GM18867 (cell line): ENCODE measurements around the gene CDR2L.
"Not testable (repeated sequence)": the region's sequence is repeated elsewhere in the genome, so short reads cannot be mapped to it uniquely, and the experiment has no call there.

Experiments used
- ATAC-seq: cut with Tn5 transposase; IDR thresholded peaks from one replicate; pipeline ENCODE4 v1.9.1; 2021; ENCODE audit warnings: mild to moderate bottlenecking, moderate library complexity; ENCODE audit not compliant: unreplicated experiment

Gene CDR2L

GRCh38 chr17:74957935-74958740, 29.3 kb upstream of the CDR2L start:
- no peak for ATAC-seq

GRCh38 chr17:74959826-74960515, 27.5 kb upstream of the CDR2L start:
- ATAC-seq, result no peak

DNA sequence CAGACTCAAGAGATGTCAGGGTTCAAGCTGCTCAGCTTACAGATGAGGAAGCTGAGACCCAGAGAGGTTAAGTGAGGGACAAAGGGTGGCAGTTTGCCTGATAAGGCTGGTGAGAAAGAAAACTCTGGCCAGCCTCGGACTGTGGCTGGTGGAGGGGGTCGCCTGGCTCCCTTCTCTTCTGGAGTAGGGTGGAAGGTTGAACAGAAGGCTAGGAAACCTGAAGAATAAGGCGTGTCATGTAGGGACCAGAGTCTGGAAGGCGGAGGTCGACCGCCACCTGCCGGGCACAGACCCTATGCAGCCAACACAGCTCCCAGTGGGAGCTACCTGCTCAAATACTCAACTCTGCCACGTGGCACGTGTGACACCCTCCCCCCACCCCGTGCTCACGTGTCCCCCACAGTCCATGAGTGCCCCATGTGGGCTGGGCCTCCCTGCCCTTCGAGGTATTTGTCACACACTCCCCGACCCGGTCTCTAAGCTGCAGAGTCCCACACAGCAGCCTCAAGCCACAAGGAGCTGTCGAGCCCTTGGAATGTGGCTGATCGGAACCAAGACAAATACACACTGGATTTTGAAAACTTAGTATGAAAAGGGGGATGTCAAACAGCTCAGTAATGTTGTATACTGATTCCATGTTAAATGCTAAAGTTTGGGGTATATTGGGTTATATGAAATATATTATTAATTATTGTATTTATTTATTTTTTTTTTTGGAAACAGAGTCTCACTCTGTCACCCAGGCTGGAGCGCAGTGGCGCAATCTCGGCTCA, 26.7 kb upstream of the CDR2L start:
- no peak for ATAC-seq

DNA sequence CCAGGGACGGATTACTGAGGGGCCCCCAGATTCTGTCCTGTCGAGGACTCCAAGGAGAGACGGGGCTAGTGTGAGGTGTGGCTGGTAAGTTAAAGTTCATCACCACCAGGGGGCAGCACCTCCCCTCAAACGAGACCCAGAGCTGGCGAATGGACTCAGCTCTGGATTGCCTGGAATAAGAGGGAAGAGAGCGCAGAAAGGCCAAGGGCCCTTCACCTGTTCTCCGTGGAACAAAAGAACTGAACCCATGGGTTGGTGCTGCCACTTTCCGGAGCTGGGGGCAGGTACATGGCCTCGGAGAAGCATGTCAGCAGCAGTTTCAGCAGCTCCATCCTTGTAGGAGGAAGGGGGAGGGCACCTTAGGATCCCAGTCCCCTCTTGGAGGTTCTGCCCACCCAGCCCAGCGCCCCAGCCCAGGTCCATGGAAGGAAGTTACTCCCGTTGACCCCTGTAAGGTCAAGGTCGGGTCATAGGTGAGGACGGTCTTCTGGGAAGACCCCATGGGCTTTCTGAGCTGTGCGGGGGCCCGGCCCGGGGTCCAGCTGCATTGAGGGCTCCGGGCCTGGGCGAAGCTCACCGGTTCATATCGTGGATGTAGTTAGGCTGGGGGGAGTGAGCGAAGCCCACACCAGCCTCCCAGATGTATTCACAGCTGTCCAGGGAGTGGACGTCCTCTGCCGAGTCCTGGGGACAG, 25.6 kb upstream of the CDR2L start:
- ATAC-seq, result no peak

- no peak for ATAC-seq
Measured at GRCh38 chr17:74962622-74963394, 24.6 kb upstream of the CDR2L start.

GRCh38 chr17:74963656-74964055, 23.8 kb upstream of the CDR2L start:
- ATAC-seq, result no peak

DNA sequence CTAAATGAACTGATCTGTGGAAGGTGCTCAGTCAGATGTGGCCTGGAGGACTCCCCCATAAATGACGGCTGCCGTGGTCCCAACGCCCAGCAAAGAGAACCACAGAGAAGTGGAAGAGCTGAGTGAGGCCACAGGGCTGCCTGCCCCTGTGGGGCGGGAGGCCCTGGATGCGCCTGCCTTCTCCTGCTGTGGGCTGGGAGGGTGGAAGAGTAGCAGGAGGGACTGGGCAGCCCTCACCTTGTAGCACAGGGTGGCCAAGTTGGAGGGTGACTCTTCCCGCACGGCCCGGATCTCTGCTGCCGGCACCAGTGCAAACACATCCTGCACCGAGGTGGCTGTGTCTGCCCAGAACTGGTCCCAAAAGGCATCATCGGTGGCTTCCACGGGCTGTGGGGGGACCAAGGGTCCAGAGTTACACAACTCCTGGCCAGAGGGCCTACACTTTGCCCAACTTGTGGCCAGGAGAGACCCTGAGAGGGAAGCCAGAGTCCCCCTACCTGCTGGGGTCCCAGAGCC, 23.1 kb upstream of the CDR2L start:
- no peak for ATAC-seq

DNA sequence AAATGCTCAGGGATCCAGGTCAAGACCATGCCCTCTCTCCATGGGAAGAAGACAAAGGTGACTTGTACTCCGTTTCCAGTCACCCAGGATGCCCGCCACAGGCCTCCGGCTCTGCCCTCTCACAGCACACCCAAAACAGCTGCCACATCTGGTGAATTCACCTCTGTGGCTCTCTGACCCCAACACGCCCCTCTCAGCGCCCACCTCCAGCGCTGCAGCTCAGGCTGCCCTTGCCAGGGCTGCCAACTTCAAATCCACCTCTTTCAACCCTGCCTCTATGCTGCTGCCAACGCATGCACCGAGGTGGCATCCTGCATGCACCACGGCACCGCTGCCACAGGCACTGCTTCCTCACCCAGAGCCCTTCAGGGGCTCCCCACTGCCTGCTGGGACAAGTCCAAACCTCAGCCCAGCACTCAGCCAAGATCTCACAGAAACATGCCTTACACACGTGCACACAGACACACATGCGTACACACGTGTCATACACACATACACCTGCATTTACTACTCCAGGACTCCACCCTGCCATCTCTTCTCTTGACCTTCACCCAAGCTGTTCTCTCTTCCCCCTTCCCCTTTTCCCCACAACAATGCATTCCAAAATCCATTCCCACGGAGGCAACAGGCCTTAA, 22.3 kb upstream of the CDR2L start:
- ATAC-seq, result no peak

DNA sequence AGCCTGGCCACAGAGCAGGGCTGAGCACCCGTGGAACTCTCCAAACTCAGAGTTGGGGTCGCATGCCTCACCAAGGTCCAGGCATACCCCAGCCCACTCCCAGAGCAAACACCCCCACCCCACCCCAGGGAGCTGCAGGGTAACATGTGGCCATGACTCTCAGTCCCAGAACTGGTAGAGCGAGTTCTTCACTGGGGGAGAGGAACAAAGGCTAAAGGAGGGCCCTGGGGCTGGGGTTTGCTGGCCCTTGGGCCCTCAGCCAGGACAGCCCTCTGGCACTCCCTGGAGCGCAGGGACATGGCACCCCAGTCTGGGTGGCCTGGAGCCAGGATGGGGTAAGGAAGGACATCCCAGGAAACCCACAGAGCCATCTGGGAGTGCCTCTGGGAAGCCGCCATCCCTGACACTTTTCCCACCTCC, 19.1 kb upstream of the CDR2L start:
- no peak for ATAC-seq

GRCh38 chr17:74969501-74969900, 17.9 kb upstream of the CDR2L start:
- not testable (repeated sequence) for ATAC-seq

DNA sequence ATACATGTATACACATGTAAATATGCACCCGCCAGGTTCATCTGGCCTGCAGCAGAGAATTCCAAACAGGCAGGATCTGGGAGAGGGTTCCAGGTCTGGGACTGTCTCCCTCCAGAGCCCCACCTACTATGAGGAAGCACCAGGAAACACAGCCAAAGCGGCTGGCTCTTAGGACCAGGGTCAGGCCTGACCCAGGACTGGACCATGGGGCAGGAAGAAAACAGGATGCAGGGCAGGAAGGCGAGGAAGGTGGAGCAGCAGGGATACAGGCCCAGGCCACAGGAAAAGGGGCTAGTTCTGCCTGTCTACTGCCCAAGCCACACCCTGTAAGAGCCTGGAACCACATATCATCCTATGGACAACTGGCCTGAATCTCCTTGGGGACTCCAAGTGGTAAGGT, 17.0 kb upstream of the CDR2L start:
- no peak for ATAC-seq

GRCh38 chr17:74971069-74971841, 16.2 kb upstream of the CDR2L start:
- no peak for ATAC-seq

DNA sequence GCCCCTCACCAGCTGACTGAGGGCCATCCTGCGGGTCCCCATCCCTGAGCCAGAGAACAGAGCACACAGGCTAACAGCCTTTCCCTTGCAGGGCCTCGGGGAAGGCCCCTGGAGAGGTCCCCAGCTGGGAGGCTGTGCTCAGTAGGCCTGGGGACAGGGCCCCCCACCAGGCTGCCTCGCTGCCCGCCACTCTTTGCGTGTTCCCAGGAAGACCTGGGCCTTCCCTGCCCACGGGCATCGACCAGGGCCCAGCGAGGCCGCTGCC, 15.7 kb upstream of the CDR2L start:
- ATAC-seq, result no peak

DNA sequence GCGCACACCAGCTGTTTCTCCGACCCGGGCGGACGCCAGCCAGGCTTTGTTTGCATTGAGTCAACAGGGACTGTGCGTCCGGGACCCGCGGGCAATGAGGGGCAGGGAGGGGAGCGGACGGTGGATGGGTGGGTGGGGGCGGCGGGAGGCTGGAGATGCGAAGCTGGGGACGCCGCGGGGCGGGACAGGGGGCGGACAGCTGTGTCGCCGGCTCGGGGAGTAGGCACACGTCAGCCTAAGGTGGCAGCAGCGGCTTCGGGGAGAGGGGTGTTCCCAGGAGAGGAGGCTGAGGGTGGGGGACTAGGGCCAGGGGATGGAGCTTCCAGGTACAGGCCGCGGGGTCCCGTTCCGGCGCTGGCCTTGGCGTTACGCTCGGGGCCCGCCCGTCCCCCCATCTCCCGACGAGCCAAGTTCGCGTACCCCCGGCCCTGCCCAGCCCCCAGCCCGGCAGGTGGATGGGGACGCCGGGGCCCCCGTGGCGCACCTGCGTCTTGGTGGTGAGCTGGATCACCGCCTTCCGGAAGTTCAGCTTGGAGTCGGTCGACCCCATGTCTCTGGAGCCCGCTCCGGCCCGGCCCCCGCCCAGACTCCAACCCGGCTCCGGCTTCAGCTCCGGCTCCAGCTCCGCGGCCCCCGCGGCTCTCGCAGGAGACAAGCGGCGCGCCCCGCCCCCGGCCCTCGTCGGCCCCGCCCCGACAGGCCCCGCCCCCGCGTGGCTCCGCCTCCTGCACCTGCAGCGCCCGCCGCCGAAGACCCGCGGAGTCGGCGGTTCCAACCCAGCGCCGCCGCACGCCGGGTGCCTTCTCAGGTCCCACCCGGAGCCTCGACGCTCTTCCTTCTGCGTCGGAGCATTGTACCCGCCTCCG, 15.1 kb upstream of the CDR2L start, which contains the start of gene HID1:
Gene HID1 (minus strand): TSS at position 653 of the 866 bp plus-strand sequence. CDS start 103 bp downstream, at position 550.
- ATAC-seq, result no peak

GRCh38 chr17:74972973-74973328, 14.5 kb upstream of the CDR2L start:
- ATAC-seq, result no peak

- no peak for ATAC-seq
Measured at GRCh38 chr17:74975943-74976342, 11.5 kb upstream of the CDR2L start.

- no peak for ATAC-seq
Measured at GRCh38 chr17:74977802-74978201, 9.6 kb upstream of the CDR2L start.

- ATAC-seq, result no peak
Measured at GRCh38 chr17:74978240-74978639, 9.2 kb upstream of the CDR2L start.
